ENCODE results near the gene TPBG.
"Not testable (repeated sequence)": the region's sequence is repeated elsewhere in the genome, so short reads cannot be mapped to it uniquely, and the experiment has no call there.

The TPBG gene

DNA sequence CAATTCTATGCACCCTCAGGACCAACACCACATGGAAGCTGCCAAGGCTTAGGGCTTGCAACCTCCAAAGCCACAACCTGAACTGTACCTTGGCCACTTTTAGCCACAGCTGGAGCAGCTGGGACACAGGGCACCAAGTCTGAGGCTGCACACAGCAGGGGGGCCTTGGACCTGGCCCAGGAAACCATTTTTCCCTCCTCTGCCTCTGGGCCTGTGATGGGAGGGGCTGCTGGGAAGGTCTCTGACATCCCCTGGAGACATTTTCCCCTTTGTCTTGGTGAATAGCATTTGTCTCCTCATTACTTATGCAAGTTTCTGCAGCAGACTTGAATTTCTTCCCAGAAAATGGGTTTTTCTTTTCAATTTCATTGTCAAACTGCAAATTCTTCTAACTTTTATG lies 13.0 kb downstream of the TPBG start:
- no peak for DNase-seq

DNA sequence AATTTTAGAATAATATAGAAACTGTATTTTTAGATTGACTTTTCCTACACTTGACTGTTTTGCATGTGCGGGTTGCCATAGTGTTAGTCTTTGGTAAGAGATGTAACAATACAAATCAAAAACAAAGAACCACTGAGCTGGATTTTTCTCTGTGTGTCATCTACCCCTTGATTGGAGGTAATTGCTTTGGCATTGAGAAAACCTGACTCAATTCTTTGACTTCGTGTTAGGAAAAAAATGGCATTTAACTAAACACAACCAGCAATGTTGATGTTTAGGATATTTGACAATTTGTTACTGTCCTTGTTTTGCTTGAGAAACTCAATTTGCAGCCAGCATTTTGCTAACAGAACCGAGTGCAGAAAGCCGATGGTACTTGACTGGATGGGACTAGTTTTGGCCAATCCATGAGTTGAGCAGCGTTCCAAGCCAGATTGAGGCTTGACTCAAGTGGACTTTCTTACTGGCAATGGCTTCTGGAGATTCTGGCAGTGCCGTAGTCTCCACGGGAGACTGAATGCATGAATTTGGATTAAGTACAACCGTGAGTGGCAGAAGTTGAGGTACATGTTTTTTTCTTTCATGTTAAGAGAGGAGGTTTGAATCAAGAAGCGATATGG lies 17.1 kb downstream of the TPBG start:
- no peak for DNase-seq

DNA sequence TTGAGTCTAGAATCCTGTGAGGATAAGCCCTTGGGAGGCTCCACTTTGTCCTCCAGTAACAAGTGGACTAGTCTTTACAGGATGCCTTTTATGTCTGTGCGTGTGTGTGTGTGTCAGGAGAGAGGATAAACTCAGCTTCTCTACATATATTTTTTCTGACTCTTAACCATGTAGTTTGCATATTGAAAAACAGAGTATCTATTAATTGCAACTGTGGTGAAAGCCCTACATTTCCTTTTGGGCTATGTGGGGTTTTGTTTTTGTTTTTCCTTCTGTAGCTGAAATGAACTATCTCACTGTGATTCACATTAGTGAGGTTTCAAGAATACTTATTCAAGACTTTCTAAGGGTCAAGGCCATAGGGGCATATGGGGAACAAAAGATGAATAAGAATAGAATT lies 17.7 kb downstream of the TPBG start:
- no peak for DNase-seq

DNA sequence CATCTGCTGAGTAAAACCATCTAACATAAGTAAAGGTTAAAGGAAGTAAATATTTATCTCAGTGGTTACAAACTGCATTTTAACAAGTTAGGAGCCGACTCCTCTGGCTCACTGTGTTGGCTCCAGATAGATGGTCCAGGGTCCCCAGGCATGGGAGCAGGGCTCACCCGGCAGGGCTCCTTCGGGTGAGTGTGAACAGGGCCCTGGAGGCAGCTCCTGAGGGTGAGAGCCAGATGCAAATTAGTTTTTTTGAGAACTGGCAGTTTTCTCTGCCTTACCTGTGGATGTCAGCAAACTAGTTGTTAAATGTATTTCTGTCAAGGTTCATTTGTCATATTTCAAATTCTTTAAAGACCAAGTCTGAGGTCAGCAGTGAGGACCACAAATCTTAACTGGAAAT lies 21.5 kb downstream of the TPBG start:
- no peak for DNase-seq

DNA sequence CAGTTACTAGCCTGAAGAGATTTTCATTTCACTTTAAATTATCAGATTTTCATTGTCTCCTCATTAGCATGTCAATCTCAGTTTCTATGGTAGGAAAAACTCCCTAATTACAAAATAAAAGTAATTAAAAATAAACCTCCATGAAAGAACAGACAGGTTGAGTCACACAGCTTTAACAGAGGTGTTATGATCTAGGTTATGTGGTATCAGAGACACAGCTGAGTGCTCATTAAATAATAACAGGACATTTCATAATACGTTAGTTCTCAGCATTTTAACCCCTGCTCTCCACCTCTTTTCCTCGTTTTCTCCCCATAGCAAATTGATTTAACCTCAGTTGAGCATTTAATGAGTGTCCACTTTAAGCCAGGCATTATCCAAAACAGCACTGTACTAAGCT lies 21.9 kb downstream of the TPBG start:
- no peak for DNase-seq

DNA sequence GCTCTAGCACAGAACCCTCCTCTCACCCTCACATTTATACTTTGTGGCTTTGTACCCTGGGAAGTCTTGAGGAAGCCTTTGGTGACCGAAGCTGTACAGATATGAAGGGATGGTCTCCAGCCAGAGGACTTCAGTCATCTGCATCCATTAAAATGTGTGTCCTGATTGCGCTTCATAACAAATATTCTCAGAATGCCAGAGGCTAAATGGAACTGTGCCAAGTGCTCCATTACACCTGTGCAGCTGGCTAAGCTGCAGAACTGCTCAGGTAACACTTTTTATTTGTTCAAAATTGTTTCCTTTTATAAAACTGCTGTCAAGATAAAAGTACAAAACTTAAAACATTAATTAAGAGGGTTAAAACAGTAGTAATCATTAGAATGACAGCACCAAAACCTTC lies 22.3 kb downstream of the TPBG start:
- no peak for DNase-seq

DNA sequence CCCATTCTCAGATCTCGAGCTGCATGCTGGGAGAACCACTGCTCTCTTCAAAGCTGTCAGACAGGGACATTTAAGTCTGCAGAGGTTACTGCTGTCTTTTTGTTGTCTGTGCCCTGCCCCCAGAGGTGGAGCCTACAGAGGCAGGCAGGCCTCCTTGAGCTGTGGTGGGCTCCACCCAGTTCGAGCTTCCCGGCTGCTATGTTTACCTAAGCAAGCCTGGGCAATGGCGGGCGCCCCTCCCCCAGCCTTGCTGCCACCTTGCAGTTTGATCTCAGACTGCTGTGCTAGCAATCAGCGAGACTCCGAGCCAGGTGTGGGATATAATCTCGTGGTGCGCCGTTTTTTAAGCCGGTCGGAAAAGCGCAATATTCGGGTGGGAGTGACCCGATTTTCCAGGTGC lies 31.2 kb downstream of the TPBG start:
- not testable (repeated sequence) for DNase-seq

DNA sequence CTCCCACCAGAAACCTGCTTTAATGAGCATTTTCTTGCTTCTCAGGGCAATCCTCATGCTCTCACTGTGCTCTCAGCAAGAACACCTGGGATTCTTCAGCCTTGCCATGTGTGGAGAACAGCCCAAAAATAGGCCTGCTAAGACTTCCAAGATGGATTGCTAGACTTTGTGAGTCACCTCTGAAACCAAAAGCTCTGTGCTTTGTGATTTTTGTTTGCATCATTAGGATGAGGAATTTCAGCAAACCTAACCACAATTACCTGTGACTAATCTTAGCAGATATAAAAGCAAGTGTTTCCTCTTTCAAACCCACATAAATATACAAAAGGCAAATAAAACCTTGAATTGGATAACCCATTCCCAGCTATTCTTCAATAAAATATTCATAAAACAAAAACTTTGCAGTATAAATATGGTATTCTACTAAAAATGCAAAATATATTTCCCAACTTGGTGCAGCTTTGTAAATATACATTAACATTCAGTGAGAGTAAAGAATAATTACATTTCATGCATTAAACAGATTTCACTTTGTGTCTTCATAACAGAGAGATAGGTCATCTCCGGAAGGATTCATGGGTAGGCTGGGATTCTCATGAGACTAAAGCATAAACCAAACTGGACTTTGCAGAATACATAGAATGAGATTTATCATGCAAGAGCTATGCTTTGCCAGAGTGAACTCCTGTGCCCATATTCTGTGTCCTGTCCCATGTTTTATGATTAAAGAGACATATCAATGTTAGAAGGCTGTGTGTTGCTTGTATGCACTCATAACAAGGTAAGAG lies 33.5 kb downstream of the TPBG start:
- no peak for DNase-seq

DNA sequence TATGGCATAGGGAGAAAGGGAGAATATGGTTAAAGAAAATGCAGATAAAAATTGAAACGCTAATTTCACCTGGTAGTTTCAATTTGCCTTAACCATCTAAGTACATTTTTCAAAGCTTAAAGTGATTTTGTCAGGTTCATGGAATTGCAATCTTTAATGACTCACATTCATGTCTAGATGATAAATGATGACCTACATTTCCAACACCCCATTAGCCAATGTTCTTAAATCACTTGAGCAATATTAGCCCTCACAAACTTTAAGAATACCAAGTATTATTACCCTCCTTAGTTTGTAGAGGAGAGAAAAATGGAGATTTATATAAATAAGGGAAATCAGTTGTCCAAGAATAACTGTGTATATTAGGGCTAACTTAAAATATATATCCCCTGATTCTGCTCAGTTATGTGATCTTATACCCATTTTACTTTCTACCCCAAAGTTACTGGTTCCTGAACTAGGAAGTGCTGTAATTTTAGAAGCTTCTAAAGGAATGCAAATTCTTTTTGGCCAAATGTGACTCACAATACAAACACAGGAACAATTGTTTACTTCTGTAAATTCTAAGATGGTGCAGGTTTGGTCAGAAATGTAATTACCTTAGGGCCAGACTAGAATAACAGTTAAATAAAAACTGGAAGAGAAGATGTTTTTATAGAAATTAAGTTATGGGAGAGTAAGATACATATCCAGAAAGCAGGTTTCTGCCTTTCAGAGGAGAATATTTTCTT lies 34.5 kb downstream of the TPBG start:
- no peak for DNase-seq

DNA sequence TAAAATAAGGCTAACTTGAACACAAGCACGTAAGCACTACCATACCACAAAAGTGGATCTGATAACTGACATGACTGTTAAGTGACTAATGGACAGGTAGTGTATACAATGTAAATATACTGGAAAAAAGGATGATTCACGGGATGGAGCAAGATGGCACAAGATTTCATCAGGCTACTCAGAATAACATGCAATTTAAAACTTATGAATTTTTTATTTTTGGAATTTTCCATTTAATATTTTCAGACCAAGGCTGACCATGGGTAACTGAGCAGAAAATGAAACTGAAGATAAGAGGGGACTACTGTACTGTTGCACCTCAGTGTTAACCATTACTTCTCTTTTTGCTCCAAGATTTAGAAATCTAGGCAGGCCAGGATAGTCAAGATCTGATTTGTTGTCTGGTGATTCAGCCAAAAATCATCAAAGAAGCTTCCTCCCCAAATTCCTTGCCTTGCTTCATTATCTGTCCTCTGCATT lies 45.4 kb downstream of the TPBG start:
- DNase-seq = no peak

DNA sequence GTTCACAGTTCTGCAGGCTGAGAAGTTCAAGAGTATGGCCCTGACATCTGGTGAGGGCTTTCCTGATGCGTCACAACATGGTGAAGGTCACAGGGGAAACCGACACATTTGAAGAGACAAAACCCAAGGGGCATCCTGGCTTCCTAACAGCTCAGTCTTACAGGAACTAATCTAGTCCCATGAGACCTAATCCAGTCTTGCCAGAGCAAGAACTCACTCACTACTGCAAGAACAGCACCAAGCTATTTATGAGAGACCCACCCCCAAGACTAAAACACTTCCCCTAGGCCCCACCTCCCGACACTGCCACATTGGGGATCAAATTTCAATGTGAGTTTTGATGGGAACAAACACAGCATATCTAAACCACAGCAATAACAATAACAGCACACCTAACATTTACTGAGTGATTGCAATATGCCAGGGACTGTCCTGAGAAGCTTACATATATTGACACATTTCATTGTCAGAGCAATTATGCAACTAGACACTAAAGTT lies 46.6 kb downstream of the TPBG start:
- DNase-seq = no peak

DNA sequence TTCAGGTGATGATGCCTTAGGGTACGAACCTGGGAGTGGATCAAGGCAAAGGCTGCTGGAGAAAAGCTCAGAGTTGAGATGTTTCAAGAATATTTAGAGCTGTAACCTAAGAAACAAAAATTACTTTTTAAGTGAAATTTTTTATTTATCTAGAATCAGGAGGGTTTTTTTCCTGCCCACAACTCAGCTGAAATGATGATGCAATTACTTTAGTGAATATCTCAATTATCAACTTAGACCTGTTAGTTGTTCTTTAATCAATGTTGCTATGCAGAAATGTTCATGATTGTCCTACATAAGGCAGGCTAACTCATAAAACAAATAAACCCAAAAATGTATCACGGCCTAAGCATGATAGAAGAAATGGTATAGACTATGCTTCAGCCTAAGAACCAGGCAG lies 50.3 kb downstream of the TPBG start:
- DNase-seq = no peak

DNA sequence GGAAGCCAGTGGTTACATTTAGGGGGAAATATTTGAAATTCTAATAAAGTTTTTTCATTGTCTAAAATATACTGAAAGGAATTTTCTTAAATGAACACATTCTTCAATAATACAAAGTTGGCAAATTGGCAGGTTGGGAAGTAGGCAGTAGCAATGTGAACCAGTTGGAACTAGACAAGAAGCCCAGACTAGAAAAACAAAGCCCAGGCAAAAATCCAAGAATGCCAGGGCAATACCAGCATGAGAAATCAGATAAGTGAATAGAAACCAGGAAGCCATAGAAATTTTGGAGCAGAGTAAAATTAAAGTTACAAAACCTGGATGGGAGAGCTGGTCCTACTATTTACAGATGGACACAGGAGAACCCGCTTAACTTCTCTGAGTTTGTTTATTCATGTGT lies 52.2 kb downstream of the TPBG start:
- no peak for DNase-seq

DNA sequence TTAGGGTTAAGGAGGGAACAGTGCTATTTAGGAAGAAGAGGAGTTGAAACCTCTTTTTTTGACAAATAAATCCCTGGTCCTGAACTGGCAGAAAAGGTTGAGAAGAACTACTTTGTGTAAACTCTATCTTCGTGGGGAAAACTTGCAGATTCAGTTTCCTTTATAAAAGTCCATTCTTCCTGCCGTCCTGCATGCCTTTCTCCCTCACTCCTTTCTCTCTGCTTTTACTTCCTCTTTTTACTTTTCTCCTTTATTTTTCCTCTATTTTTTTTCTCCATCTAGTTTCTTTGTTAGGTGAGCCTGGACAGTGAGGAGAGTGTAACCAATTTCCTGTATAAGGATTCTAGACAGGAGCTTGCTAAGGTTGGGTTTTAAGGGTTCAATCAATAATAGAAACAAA lies 52.7 kb downstream of the TPBG start:
- no peak for DNase-seq

All from stimulated activated CD4-positive, alpha-beta T cell treated with anti-CD3 and anti-CD28 coated beads, Interleukin-12 subunit alpha, Interleukin-12 subunit beta, amount 100 ng/mL, for 4 hours (primary cell).